B cell (primary cell): ENCODE results near the gene CSNK1A1. TPM values are rescaled to one million over a fixed set of nuclear protein-coding genes. Genes with fewer than 3 reads are reported as not detected.

Experiments
- ATAC-seq: fragments of 200-7000 bp; cut with Tn5 transposase; one replicate; pipeline ENCODE4 v1.10.0; 2021; ENCODE audit warnings: low read depth, mild to moderate bottlenecking, moderate number of reproducible peaks, moderate library complexity
- CTCF ChIA-PET: fragments of 350-600 bp; sonication (Branson Sonifier 250); formaldehyde crosslinking; loops from one replicate; lab custom pipeline; 2021; ENCODE audit warnings: antibody characterized with exemption, inconsistent platforms; lab: Charles Lee
- POLR2A ChIA-PET: fragments of 350-600 bp; sonication (Branson Sonifier 250); formaldehyde crosslinking; loops from one replicate; lab custom pipeline; 2021; ENCODE audit warnings: antibody characterized with exemption; lab: Charles Lee
- DNase-seq: peaks from one replicate; pipeline ENCODE4 v3.0.0; 2013
- H2AFZ ChIP-seq: 2 replicates; pipeline ENCODE4 v1.6.1; 2012; ENCODE audit warnings: mild to moderate bottlenecking, low read depth, low read length; ENCODE audit not compliant: insufficient read depth, poor library complexity, severe bottlenecking
- H3K27ac ChIP-seq, 2 donors: 1 replicate in 1 of 2; 2 replicates in 1 of 2; pipeline ENCODE4 v1.5.1; 2012 to 2013; ENCODE audit warnings: low read length in 2 of 2, mild to moderate bottlenecking in 2 of 2, moderate library complexity in 1 of 2
- H3K27me3 ChIP-seq, 4 experiments: fragments of 200-600 bp in 1 of 4; sonication (generic) in 1 of 4; replicated peaks in 1 of 4; 1 replicate in 2 of 4; 2 replicates in 2 of 4; pipeline versions ENCODE4 v1.6.1 to v1.7.0; 2013 to 2016; ENCODE audit warnings: low read length in 3 of 4, mild to moderate bottlenecking in 2 of 4, mixed read lengths in 1 of 4, moderate library complexity in 1 of 4; ENCODE audit not compliant: insufficient read depth in 4 of 4, control insufficient read depth in 3 of 4; ENCODE audit errors: control extremely low read depth in 1 of 4
- H3K36me3 ChIP-seq, 2 experiments: replicated peaks in 1 of 2; 1 replicate in 1 of 2; 2 replicates in 1 of 2; pipeline versions ENCODE4 v1.6.1 to v1.7.1; 2013; ENCODE audit warnings: low read length in 1 of 2; ENCODE audit not compliant: insufficient read depth in 2 of 2, control insufficient read depth in 1 of 2; ENCODE audit errors: control extremely low read depth in 1 of 2, extremely low read depth in 1 of 2
- H3K4me1 ChIP-seq, 2 donors: fragments of 200-600 bp in 1 of 2; sonication (generic) in 1 of 2; 1 replicate in 1 of 2; 2 replicates in 1 of 2; pipeline versions ENCODE4 v1.5.1 to v1.6.1; 2013 to 2017; ENCODE audit warnings: low read length in 2 of 2; ENCODE audit not compliant: control insufficient read depth in 2 of 2, insufficient read depth in 2 of 2
- H3K4me2 ChIP-seq: replicated peaks from 2 replicates; pipeline ENCODE3; 2012; ENCODE audit warnings: mild to moderate bottlenecking, low read depth, low read length; ENCODE audit not compliant: poor library complexity, severe bottlenecking
- H3K4me3 ChIP-seq, 5 experiments: fragments of 200-600 bp in 1 of 5; sonication (generic) in 1 of 5; 1 replicate in 3 of 5; 2 replicates in 2 of 5; pipeline versions ENCODE4 v1.5.1 to v1.7.0; 2011 to 2016; ENCODE audit warnings: low read length in 4 of 5, mild to moderate bottlenecking in 4 of 5, low read depth in 2 of 5, control low read depth in 1 of 5, moderate library complexity in 1 of 5; ENCODE audit not compliant: insufficient read depth in 1 of 5; ENCODE audit errors: control extremely low read depth in 1 of 5, extremely low read depth in 1 of 5
- H3K79me2 ChIP-seq: fragments of 200-600 bp; sonication (generic); one replicate; pipeline ENCODE4 v1.6.0; 2016; ENCODE audit warnings: low read length; ENCODE audit not compliant: control insufficient read depth, insufficient read depth
- H3K9ac ChIP-seq: fragments of 200-600 bp; sonication (generic); 2 replicates; pipeline ENCODE4 v1.6.1; 2017; ENCODE audit warnings: mild to moderate bottlenecking, low read length, moderate library complexity
- H3K9me3 ChIP-seq, 3 donors: one replicate each; pipeline versions ENCODE4 v1.6.1 to v1.7.1; 2013; ENCODE audit warnings: low read length in 2 of 3; ENCODE audit not compliant: control insufficient read depth in 2 of 3, insufficient read depth in 1 of 3; ENCODE audit errors: control extremely low read depth in 1 of 3
- H4K20me1 ChIP-seq: 2 replicates; pipeline ENCODE4 v1.6.0; 2012; ENCODE audit warnings: mild to moderate bottlenecking, low read length; ENCODE audit not compliant: insufficient read depth, control insufficient read depth, poor library complexity, severe bottlenecking
- H3K27ac Mint-ChIP-seq: one replicate; pipeline ENCODE4 v1.8.0; 2021; ENCODE audit warnings: mixed read lengths
- H3K27me3 Mint-ChIP-seq: one replicate; pipeline ENCODE4 v1.8.0; 2021; ENCODE audit warnings: mixed read lengths
- H3K4me1 Mint-ChIP-seq: one replicate; pipeline ENCODE4 v1.8.0; 2021; ENCODE audit warnings: mixed read lengths
- H3K4me3 Mint-ChIP-seq: one replicate; pipeline ENCODE4 v1.8.0; 2021; ENCODE audit warnings: mixed read lengths
- H3K9me3 Mint-ChIP-seq: one replicate; pipeline ENCODE4 v1.8.0; 2022; ENCODE audit warnings: mixed read lengths; ENCODE audit not compliant: insufficient read depth
- EZH2 ChIP-seq: IDR thresholded peaks from 2 replicates; pipeline ENCODE4 v1.6.1; 2012; ENCODE audit warnings: borderline replicate concordance, low read depth, mild to moderate bottlenecking, moderate library complexity, low read length; ENCODE audit not compliant: insufficient read depth, poor library complexity, severe bottlenecking
- WGBS: methylation state at CpG from one replicate; pipeline ENCODE4 v1.1.5; 2013; ENCODE audit warnings: missing lambda C conversion rate; ENCODE audit not compliant: insufficient coverage; 5-methylcytosine and 5-hydroxymethylcytosine counted together
- intact Hi-C: fragments of 100-400 bp; cut with micrococcal nuclease; formaldehyde crosslinking; loops from one replicate; pipeline ENCODE4 v1.10.0; 2022
- polyA plus RNA-seq: library from polyadenylated mRNA; depleted of rRNA; stranded (reverse); fragments of >200 nt; gene quantifications from 2 replicates; pipeline ENCODE4 v1.2.3, GENCODE V29; 2012
- total RNA-seq, 2 donors: library from RNA; stranded (reverse); fragments of 120-200 nt in 1 of 2; gene quantifications; 1 replicate in 1 of 2; 2 replicates in 1 of 2; pipeline versions ENCODE4 v1.2.3 to v1.2.4, GENCODE V29; 2013 to 2022
- TF ChIP-seq, protein P1 (sequence below): fragments of 200-600 bp; IDR thresholded peaks from one replicate; pipeline ENCODE4 v1.8.0; 2022; ENCODE audit warnings: antibody characterized with exemption, mild to moderate bottlenecking

Gene CSNK1A1
- total and polyA plus RNA-seq, 2 donors (not counting 1 experiment from before 2014, with no cell fraction given): 45.9 to 168 TPM

- no peak overlapping the region for H3K9ac ChIP-seq
- Mint-ChIP-seq H3K27ac (no peak overlapping the region), H3K27me3 (no peaks in the 10 kb centered on the region), H3K4me3 (no peak overlapping the region), H3K9me3 (no peaks in the 10 kb centered on the region), H3K4me1 (no peaks in the 10 kb centered on the region)
- H3K27ac ChIP-seq: no peak overlapping the region
- WGBS: no CpG with 5 or more reads among the region's 1 CpG
- no peak overlapping the region for H2AFZ ChIP-seq
- DNase-seq (no peak), ATAC-seq (no peak)
- H3K4me3 ChIP-seq: no peak overlapping the region
- CTCF ChIA-PET: no interaction called here
- peaks cover 0 to 61% of the 10 kb centered on the region in 2 experiments for H3K36me3 ChIP-seq
- POLR2A ChIA-PET: interaction anchor here (0.6 kb wide), 1 partner anchor 26 kb away, joined by 6 read pairs; no protein-coding TSS in a partner anchor
- H3K4me1 ChIP-seq: no peaks in the 10 kb centered on the region
- no peaks in the 10 kb centered on the region for H3K27me3 ChIP-seq
- no peaks in the 10 kb centered on the region for H4K20me1 ChIP-seq
- no peak overlapping the region for H3K4me2 ChIP-seq
- intact Hi-C loops: loop anchor here (10.0 kb wide), 1 partner anchor 46 kb away; no protein-coding TSS in a partner anchor
- no peak for TF ChIP-seq EZH2
- TF ChIP-seq, protein P1, sequence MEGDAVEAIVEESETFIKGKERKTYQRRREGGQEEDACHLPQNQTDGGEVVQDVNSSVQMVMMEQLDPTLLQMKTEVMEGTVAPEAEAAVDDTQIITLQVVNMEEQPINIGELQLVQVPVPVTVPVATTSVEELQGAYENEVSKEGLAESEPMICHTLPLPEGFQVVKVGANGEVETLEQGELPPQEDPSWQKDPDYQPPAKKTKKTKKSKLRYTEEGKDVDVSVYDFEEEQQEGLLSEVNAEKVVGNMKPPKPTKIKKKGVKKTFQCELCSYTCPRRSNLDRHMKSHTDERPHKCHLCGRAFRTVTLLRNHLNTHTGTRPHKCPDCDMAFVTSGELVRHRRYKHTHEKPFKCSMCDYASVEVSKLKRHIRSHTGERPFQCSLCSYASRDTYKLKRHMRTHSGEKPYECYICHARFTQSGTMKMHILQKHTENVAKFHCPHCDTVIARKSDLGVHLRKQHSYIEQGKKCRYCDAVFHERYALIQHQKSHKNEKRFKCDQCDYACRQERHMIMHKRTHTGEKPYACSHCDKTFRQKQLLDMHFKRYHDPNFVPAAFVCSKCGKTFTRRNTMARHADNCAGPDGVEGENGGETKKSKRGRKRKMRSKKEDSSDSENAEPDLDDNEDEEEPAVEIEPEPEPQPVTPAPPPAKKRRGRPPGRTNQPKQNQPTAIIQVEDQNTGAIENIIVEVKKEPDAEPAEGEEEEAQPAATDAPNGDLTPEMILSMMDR: no peak
- H3K9me3 ChIP-seq: no peaks in the 10 kb centered on the region
- H3K79me2 ChIP-seq: no peaks in the 10 kb centered on the region
These were observed 52.4 kb downstream of the CSNK1A1 start for GRCh38 chr5:149498724-149499336.

DNA sequence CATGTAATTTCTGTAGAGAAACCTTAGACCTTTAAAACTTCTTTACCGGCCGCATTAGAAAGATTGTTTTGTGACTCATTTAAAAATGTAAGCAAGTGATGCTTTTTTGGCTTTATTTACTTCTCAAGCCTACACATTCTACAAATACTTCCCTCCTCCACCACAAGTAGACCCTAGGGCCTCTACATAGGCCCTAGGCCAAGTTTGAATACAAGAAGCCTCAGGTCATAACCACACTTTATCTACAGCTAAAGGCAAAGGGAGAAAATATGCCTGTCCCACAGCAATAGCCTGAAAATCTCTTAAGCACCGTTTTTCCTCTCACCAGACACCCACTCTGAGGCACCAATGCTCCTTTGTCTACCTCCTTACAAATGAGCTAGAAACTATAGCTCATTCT, 53.9 kb downstream of the CSNK1A1 start:
- intact Hi-C loops: loop anchor here (10.0 kb wide), 1 partner anchor 47 kb away; no protein-coding TSS in a partner anchor
- TF ChIP-seq, protein P1: no peak
- no peak for TF ChIP-seq EZH2
- ChIA-PET CTCF (interaction anchor here (1.2 kb wide), 1 partner anchor 54 kb away, joined by 3 read pairs; the partner anchor contains the start of gene CSNK1A1), POLR2A (no interaction called here)
- ATAC-seq: no peak
- Mint-ChIP-seq H3K27ac (no peak overlapping the region), H3K27me3 (no peaks in the 10 kb centered on the region), H3K4me1 (no peaks in the 10 kb centered on the region), H3K4me3 (no peak overlapping the region), H3K9me3 (no peaks in the 10 kb centered on the region)
- Histone ChIP-seq H3K27me3 (no peaks in the 10 kb centered on the region), H3K9me3 (no peaks in the 10 kb centered on the region), H3K4me2 (no peak overlapping the region), H3K27ac (no peak overlapping the region), H3K4me3 (no peak overlapping the region), H3K79me2 (no peaks in the 10 kb centered on the region), H3K9ac (no peak overlapping the region), H4K20me1 (no peaks in the 10 kb centered on the region), H3K4me1 (no peaks in the 10 kb centered on the region), H3K36me3 (peaks cover 0 to 47% of the 10 kb centered on the region in 2 experiments), H2AFZ (no peak overlapping the region)
- DNase-seq: no peak
- 69% methylated on average over 1 of the region's 3 CpGs for WGBS
